HG02852 (cell line): ENCODE measurements around the gene ELMO2.
"Not testable (repeated sequence)": the region's sequence is repeated elsewhere in the genome, so short reads cannot be mapped to it uniquely, and the experiment has no call there.

ENCODE experiments used
- ATAC-seq: cut with Tn5 transposase; IDR thresholded peaks from one replicate; pipeline ENCODE4 v1.9.1; 2021; ENCODE audit warnings: mild to moderate bottlenecking, moderate library complexity; ENCODE audit not compliant: unreplicated experiment

ELMO2 gene

GRCh38 chr20:46407671-46407996 lies 1.2 kb upstream of the ELMO2 start:
- ATAC-seq, result no peak

DNA sequence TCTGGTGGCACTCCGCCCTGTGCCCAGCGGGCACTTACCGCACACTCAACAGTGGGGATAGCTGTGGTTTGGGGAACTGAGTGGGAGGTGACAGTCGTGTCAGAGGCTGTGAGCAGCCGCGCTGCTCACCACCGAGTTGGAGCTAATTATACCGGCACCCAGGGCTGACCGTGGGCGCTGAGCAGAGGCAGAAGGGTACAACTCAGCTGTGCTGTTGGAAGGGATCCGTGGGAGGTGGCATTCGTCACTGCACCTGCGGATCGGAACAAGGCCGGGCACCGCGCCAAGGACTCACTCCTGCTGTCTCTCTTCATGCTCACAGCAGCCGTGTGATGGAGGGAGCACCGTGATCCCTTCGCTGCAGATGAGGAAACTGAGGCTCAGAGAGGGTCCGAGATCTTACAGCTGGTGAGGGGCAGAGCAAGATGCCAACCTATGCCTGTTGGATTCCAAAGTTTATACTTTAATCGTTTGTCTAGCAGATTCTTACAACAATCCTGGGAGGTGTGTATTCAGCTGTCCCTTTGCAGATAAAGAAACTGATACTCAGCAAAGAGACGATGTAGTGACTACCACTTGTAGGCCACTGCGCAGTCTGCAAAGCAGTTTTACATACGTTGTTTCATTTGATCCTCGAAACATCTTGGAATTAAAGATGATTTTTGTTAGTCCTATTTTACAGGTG lies 713 bp upstream of the ELMO2 start:
- ATAC-seq, result peak; percentile 41

DNA sequence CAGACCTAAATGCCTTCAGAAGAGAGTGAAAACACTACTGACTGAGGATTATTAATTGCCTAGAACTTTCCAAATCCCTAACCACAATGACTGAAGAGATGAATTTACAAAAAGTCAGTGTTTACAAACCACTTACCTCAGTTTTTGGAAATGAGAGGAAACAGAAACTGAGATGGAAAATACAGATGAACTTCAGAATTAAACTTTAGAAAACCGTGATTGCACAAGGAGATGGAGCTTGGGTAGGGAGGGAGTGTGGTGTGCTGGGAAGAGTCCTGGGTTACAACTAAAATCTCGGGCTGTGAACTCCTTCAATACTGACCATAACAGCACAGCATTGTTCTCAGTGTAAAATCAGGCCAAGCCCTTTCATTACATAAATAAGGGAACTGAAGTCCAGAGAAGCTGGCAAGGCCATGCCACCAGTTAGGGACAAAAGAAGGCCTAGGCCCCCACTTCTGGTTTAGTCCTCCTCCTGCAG lies 4.0 kb downstream of the ELMO2 start:
- ATAC-seq, result no peak

DNA sequence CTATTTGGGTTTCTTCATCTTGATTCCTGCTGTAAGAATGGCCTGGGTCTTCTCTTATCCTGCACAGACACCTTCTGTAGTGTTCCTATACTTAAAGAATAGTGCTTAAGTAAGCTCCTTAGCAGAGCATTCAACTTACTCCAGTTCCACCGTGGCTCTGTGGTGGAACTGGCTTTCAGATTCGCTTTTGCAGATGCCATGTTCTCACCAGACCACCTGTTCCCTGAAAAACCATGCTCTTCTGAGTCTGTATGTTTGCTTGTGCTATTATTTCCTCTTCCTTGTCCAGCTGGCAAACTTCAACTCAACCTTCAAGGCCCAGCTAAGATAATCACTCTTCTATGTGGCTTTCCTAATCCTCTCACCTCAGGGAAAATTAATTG lies 4.9 kb downstream of the ELMO2 start:
- ATAC-seq, result no peak

DNA sequence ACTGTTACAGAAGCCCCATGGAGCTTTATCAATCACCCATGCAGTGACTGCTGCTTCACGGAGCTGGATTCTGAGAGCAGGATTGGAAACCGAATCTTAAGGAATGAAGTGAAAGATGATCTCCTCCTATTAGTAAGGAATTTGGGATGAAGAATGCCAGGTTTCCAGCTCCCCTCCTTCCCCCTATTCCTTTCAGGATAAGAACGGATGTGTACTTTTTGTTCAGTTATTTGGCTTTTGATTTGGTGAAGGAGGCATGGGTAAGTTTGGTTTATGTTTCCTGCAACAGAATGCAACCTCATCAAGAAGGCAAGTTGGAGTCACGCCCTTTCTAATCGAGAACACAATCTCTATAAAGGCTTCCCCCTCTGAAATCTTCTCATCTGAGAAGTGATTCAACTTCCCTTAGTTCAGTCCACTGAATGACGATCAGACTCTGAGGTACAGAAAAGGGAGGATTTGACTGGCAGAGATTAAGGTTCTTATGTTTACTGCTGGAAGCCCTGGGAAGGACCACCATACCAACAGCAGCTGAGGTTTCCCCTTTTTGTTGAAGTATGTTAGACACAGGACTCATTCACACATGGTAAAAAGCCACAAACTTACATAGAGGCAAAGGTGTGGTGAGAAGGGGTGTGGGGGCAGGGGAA lies 5.5 kb downstream of the ELMO2 start:
- ATAC-seq, result no peak

DNA sequence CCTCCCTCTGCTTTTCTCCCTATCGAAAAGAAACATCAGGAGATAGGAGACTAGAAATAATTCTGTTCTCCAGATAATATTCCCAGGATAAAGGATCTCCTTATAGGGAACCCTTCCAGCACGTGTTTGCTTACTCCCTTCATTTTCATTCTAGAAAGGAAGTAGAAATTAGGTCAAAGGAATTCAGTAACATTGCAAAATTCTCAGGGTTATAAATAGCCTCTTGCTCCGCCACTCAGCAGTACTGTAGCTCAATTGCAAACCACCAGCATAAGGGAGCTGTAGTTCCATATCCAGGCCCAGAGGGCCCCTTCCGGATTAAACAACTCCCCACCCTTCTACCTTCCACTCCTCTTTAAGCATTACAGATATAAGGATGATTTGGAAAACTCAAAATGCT lies 6.2 kb downstream of the ELMO2 start:
- no peak for ATAC-seq

DNA sequence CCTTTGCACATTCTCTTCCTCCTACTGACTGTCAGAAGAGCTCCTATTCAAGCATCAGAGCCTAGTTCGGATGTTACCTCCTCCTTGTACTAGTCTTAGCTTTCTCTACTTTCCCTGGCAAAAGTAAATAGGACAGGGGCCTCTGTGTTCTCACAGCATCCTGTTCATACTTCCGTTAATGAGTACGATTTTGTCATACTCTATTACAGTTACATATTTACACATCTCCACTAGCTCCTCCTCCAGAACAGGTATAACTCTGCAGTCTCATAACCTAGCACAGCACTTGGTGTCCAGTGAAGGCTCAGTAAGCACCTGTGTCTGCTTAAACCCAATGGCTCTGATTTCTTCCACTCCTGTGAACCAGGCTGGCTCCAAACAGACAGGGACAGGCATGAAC lies 7.0 kb downstream of the ELMO2 start:
- no peak for ATAC-seq

DNA sequence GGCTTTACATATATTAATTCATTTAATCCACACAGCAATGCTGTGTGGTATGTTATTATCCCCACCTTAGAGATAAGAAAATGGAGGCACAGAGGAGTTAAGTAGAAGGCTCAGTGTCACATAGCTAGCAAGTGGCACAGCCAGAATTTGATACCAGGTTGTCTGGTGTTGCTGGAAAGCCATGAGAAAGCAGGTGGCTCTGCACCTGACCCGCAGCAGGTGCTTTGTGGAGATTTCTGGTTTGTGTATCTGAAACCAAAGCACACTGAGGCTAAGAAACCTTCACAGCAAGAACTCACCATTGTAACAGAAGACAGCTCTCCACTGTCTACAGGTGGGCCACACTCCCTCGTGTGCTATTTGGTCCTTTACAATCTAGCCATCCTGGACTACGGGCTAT lies 7.5 kb downstream of the ELMO2 start:
- no peak for ATAC-seq

DNA sequence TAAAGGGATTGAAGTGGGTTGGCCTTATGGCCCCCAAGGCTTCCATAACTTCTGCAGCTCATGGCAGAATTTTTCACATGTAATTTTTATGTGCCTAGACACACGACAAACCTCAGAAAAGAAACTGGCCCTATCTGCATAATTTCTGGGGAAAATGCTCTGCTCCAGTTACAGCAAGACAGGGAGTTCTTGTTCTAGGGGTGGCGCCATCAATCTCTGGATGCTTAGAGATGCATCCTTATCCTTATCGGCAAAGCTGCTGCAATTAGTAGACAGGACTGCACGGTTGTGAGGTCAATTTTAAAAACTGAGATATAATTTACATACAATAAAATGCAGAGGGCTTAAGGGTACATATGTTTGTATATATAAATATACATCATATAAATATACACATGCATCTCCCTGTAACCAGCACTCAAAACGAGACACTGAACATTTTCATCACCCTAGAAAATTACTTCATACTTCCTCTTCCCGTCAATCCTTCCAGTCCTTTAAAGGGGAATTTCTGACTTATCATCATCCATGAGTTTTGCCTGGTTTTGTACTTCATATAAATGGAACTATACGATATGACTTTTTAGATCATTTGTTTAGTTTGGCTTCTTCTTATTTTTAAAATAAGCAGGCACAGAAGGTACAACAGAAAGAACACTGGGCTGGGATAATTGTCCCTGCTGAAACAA lies 10.2 kb downstream of the ELMO2 start:
- no peak for ATAC-seq

GRCh38 chr20:46394872-46395760 lies 11.3 kb downstream of the ELMO2 start:
- no peak for ATAC-seq

- ATAC-seq, result no peak
These were observed 12.4 kb downstream of the ELMO2 start for GRCh38 chr20:46393967-46394366.

DNA sequence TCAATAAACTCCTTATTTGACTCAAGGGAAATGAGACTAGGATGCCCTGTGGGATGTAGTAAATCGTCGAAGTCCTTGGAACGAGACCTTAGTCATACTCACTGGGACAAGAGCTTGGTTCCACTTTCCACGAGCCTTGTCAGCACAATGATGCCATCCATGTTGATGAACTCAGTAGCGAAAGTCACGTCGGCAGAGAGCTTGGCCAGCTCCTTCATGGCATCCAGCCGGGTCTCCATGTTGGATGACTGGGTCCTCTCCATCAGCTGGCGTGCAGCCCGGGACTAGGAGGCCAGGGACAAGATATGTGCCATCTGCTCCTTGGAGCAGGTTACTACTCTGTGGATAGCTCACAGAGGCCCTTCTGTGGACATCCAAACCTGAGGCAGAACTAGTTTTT lies 17.5 kb downstream of the ELMO2 start:
- no peak for ATAC-seq

GRCh38 chr20:46388201-46388836 lies 18.1 kb downstream of the ELMO2 start:
- ATAC-seq, result no peak

- not testable (repeated sequence) for ATAC-seq
These were observed 19.4 kb downstream of the ELMO2 start for GRCh38 chr20:46387054-46387453.

DNA sequence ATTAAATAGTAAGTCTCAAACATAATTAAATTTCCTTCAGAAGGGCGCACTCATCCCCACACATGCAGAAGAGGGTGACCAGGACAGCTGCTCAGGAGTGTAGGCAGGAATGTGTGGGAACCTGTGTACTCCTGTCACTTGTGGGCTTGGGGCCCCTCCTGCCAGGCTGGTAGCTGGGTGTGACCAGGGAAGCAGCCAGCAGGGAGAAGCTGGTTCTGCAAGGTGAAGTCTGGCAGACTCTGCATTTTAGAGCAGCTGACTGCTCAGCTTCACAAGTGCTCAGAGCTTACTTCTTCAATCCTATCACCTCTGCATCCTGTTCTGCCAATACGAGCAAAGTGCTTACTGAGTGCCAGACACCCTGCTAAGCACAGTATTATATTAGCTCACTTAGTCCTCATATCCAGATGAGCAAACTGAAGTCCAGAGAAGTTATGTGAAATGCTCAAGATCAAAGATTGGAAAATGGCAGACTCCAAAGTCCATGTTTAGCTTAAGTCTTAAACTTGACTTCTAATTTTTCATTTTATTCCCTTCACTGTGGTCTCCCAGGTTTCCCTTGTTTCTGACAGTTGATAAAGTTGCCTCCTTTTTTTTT lies 27.9 kb downstream of the ELMO2 start:
- ATAC-seq, result no peak

GRCh38 chr20:46377518-46377917 lies 28.9 kb downstream of the ELMO2 start:
- no peak for ATAC-seq

GRCh38 chr20:46376196-46376785 lies 30.1 kb downstream of the ELMO2 start:
- ATAC-seq, result no peak

- ATAC-seq, result no peak
These were observed 30.6 kb downstream of the ELMO2 start for GRCh38 chr20:46375771-46376170.

DNA sequence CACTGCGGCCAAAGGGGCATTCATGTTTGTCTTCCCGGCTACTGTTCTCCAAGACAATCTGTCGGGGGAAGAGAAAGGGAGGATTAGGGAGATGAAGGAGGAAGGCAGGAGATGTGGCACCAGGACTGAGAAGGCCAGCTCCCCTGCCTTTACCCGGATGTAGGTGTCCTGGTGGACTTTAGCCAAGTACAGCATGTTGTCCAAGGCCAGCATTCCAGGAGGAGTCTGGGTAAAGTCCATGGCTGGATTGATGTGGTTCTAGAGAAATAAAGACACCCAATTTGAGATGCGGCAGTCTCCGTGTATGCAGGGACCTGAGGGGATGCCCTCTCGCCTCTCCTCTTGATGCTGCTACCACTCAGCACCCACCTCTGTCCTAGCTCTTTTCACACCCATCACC lies 32.0 kb downstream of the ELMO2 start:
- ATAC-seq, result no peak

GRCh38 chr20:46371656-46372055 lies 34.8 kb downstream of the ELMO2 start:
- ATAC-seq, result no peak
